Liver (tissue), 9 donors: ENCODE results near the gene RTN4RL1. TPM values are rescaled to one million over a fixed set of nuclear protein-coding genes. Genes with fewer than 3 reads are reported as not detected.

Experiments used
- DNase-seq: peaks from one replicate; pipeline ENCODE4 v3.0.0-alpha.2; 2017; ENCODE audit warnings: low spot score
- H3K27ac ChIP-seq, 2 donors: one replicate each; pipeline ENCODE4 v1.7.0; 2013; ENCODE audit warnings: inconsistent platforms in 2 of 2, low read length in 2 of 2, control low read depth in 1 of 2, low read depth in 1 of 2, mild to moderate bottlenecking in 1 of 2
- H3K27me3 ChIP-seq, 4 donors: one replicate each; pipeline versions ENCODE4 v1.6.1 to v1.7.0; 2013; ENCODE audit warnings: low read length in 3 of 4, inconsistent platforms in 1 of 4, mild to moderate bottlenecking in 1 of 4, moderate library complexity in 1 of 4; ENCODE audit not compliant: control insufficient read depth in 4 of 4, insufficient read depth in 4 of 4
- H3K36me3 ChIP-seq, 4 donors: one replicate each; pipeline versions ENCODE4 v1.6.1 to v1.7.0; 2013; ENCODE audit warnings: low read length in 3 of 4, mild to moderate bottlenecking in 3 of 4, low read depth in 1 of 4, moderate library complexity in 1 of 4; ENCODE audit not compliant: control insufficient read depth in 4 of 4, insufficient read depth in 3 of 4
- H3K4me1 ChIP-seq, 4 donors: one replicate each; pipeline versions ENCODE4 v1.6.1 to v1.7.0; 2013; ENCODE audit warnings: low read length in 3 of 4, mild to moderate bottlenecking in 3 of 4, moderate library complexity in 1 of 4; ENCODE audit not compliant: control insufficient read depth in 4 of 4, insufficient read depth in 4 of 4
- H3K4me3 ChIP-seq, 3 donors: one replicate each; pipeline versions ENCODE4 v1.6.1 to v1.7.0; 2013; ENCODE audit warnings: low read length in 3 of 3, control low read depth in 1 of 3, low read depth in 1 of 3, mild to moderate bottlenecking in 1 of 3
- H3K9ac ChIP-seq, 2 donors: one replicate each; pipeline ENCODE4 v1.7.0; 2013; ENCODE audit warnings: low read length in 2 of 2, mild to moderate bottlenecking in 2 of 2, moderate library complexity in 2 of 2, control low read depth in 1 of 2, low read depth in 1 of 2
- H3K9me3 ChIP-seq, 4 donors: one replicate each; pipeline versions ENCODE4 v1.6.1 to v1.7.0; 2013; ENCODE audit warnings: low read length in 3 of 4; ENCODE audit not compliant: control insufficient read depth in 4 of 4
- EGR1 ChIP-seq, 2 donors: IDR thresholded peaks; 2 replicates each; pipeline ENCODE4 v1.6.1; 2016 to 2018; ENCODE audit warnings: antibody characterized with exemption in 2 of 2, low read depth in 2 of 2
- FOXA1 ChIP-seq: IDR thresholded peaks from 2 replicates; pipeline ENCODE4 v1.6.1; 2016; ENCODE audit warnings: antibody characterized with exemption
- FOXA2 ChIP-seq: IDR thresholded peaks from 2 replicates; pipeline ENCODE4 v1.6.1; 2016; ENCODE audit warnings: antibody characterized with exemption
- GABPA ChIP-seq, 2 donors: IDR thresholded peaks in 1 of 2; conservative IDR thresholded peaks in 1 of 2; 2 replicates each; pipeline ENCODE4 v1.6.1; 2016; ENCODE audit warnings: antibody characterized with exemption in 2 of 2, mild to moderate bottlenecking in 1 of 2, moderate library complexity in 1 of 2
- HNF4A ChIP-seq, 2 donors: conservative IDR thresholded peaks; 2 replicates each; pipeline ENCODE4 v1.6.1; 2016; ENCODE audit warnings: antibody characterized with exemption in 2 of 2, mild to moderate bottlenecking in 2 of 2
- HNF4G ChIP-seq: IDR thresholded peaks from 2 replicates; pipeline ENCODE4 v1.6.1; 2016; ENCODE audit warnings: antibody characterized with exemption
- TAF1 ChIP-seq: conservative IDR thresholded peaks from 2 replicates; pipeline ENCODE4 v1.6.1; 2016; ENCODE audit warnings: antibody characterized with exemption, mild to moderate bottlenecking
- WGBS: extraction: QIAGEN DNeasy Blood & Tissue Kit; methylation state at CpG from one replicate; pipeline ENCODE4 v1.1.7; 2013; 5-methylcytosine and 5-hydroxymethylcytosine counted together
- polyA plus RNA-seq, 2 donors: library from polyadenylated mRNA; stranded (reverse) in 1 of 2; unstranded in 1 of 2; fragments of 200-250 nt in 1 of 2; fragments of >200 nt in 1 of 2; fragmentation: Nextera tagmentation in 1 of 2; extraction: Ambion mirVana in 1 of 2; gene quantifications; one replicate each; pipeline versions ENCODE4 v1.2.1 to v1.2.3, GENCODE V29; 2013 to 2015
- total RNA-seq, 2 donors: library from RNA; depleted of rRNA; stranded (reverse); fragments of >200 nt; gene quantifications; one replicate each; pipeline ENCODE4 v1.2.3, GENCODE V29; 2014
- TF ChIP-seq, protein P1 (sequence below): IDR thresholded peaks from 2 replicates; pipeline ENCODE4 v1.6.1; 2016; ENCODE audit warnings: antibody characterized with exemption, mild to moderate bottlenecking
- TF ChIP-seq, protein P2 (sequence below): IDR thresholded peaks from 2 replicates; pipeline ENCODE4 v1.6.1; 2016; ENCODE audit warnings: antibody characterized with exemption
- donor health status: healthy.
- donor health status: healthy.
- donor health status: healthy.
- donor health status: healthy.
- donor health status: healthy.

The RTN4RL1 gene
- total and polyA plus RNA-seq, 4 donors: 0.04 to 5.4 (median 1.2) TPM

DNA sequence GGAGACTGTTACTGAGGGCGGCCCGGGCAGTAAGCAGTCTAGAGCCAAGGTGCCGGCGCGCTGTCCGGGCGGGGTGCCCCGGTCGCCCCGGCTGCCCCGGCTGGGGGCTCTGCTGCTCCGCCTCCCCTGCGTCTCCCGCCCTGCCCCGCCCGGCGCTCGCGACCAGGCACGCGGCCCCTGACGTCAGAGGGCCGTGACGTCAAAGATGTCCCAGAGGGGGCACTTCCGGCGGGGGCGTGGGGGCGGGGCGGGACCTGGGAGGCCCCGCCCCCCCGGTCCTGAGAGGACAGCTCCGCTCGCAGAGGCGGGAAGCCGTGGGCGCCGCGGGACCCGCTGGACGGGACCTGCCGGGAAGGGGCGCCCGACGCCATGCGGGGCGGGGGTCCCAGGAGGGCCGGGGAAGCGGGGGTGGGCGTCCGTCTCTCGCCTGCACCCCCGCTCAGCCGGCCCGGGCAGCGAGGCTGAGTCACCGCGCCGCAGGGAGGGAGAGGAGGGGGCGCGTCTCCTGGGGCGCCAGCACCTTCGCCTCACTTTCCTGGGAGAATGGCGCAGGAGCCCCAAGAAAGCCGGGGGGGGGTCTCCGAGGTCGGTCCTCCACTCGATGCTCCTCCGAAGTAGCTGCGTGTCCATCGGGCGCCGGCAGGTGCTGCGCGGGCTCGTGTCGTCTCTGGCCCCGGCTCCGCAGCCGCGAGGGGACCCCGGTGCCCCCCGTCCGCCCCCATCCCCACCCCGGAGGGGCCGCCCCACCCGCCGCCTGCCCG lies 25.3 kb upstream of the RTN4RL1 start:
- Histone ChIP-seq H3K4me3 (peak overlapping the region in 2 of 3 donors; percentile 32 to 77), H3K27ac (no peak overlapping the region), H3K36me3 (no peaks in the 10 kb centered on the region), H3K9ac (no peak overlapping the region), H3K27me3 (peaks cover 0 to 2% (median 0%) of the 10 kb centered on the region in 4 donors), H3K4me1 (peaks cover 8 to 23% (median 19%) of the 10 kb centered on the region in 4 donors), H3K9me3 (no peaks in the 10 kb centered on the region)
- WGBS: 1% methylated on average over 88 of the region's 88 CpGs
- peak; percentile 70 for DNase-seq
- TF ChIP-seq GABPA (IDR thresholded peaks at IDR 0.05 in 1 of 2, conservative IDR thresholded peaks at IDR 0.05 in 1 of 2) (peak in 1 of 2 donors; percentile 67), HNF4A (conservative IDR thresholded peaks at IDR 0.05) (no peak)
- TF ChIP-seq, protein P1, sequence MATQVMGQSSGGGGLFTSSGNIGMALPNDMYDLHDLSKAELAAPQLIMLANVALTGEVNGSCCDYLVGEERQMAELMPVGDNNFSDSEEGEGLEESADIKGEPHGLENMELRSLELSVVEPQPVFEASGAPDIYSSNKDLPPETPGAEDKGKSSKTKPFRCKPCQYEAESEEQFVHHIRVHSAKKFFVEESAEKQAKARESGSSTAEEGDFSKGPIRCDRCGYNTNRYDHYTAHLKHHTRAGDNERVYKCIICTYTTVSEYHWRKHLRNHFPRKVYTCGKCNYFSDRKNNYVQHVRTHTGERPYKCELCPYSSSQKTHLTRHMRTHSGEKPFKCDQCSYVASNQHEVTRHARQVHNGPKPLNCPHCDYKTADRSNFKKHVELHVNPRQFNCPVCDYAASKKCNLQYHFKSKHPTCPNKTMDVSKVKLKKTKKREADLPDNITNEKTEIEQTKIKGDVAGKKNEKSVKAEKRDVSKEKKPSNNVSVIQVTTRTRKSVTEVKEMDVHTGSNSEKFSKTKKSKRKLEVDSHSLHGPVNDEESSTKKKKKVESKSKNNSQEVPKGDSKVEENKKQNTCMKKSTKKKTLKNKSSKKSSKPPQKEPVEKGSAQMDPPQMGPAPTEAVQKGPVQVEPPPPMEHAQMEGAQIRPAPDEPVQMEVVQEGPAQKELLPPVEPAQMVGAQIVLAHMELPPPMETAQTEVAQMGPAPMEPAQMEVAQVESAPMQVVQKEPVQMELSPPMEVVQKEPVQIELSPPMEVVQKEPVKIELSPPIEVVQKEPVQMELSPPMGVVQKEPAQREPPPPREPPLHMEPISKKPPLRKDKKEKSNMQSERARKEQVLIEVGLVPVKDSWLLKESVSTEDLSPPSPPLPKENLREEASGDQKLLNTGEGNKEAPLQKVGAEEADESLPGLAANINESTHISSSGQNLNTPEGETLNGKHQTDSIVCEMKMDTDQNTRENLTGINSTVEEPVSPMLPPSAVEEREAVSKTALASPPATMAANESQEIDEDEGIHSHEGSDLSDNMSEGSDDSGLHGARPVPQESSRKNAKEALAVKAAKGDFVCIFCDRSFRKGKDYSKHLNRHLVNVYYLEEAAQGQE: peak; percentile 93

DNA sequence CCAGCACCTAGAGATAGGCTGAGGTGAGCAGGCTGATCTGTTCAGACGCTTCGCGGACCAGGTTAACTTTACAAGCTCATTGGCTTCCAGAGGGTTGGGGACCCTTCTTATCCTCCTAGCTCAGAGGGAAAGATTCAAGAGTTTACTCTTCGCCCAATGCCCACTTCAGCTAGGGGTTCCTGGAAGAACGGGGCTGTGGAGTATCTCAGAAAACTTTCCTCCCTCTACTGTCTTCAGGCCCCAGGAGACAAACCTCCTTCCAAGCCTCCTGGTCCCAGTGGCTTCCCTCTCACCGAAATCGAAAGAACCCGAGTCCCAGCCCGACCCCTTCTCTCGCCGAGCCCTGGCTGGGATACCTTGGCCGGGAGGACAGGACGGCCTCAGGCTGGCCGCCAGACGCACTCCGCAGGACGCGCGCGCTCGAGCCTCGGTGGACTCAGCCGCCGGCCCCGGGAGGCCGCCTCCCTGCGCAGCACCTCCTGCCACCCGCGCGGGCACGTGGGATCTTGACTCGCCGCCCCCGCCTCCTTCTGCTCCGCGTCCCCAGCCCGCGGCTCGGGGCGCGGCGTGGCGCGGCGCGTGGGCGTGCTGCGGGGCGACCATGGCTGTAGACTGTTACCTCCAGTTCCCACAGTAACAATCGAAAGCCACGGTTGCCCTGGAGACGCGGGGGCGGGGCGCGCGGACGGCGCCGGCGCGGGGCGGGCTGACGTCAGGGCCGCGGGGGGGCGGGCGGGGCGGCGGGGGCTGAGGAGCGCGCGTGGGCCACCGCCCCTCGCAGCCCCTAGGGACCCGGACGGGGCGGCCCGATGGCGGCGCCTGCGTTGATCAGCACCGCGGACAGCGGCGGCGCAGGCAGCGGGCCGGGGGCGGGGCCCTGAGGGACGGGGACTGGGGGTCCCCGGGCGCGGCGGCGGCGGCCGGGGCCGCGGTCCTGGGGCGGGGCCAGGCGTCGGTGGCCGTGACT lies 24.5 kb upstream of the RTN4RL1 start:
- no peaks in the 10 kb centered on the region for H3K36me3 ChIP-seq
- peak overlapping the region; percentile 46 to 74 for H3K9ac ChIP-seq
- H3K4me3 ChIP-seq: peak overlapping the region; percentile 36 to 77 (median 69)
- 3% methylated on average over 104 of the region's 104 CpGs for WGBS
- H3K27ac ChIP-seq: no peak overlapping the region
- no peaks in the 10 kb centered on the region for H3K9me3 ChIP-seq
- TF ChIP-seq, protein P1: peak; percentile 96
- no peak for TF ChIP-seq TAF1
- TF ChIP-seq FOXA1: no peak
- TF ChIP-seq, protein P2, sequence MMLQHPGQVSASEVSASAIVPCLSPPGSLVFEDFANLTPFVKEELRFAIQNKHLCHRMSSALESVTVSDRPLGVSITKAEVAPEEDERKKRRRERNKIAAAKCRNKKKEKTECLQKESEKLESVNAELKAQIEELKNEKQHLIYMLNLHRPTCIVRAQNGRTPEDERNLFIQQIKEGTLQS: no peak
- no peak for TF ChIP-seq HNF4G
- no peak for TF ChIP-seq FOXA2
- peak in 1 of 2 donors; percentile 81 for TF ChIP-seq EGR1 (IDR thresholded peaks at IDR 0.05; ENCODE audit: low read depth in 2 of 2)
- peaks cover 0 to 2% (median 0%) of the 10 kb centered on the region in 4 donors for H3K27me3 ChIP-seq
- H3K4me1 ChIP-seq: peaks cover 4 to 17% (median 13%) of the 10 kb centered on the region in 4 donors
- DNase-seq: peak; percentile 91
